Upper lobe of right lung (tissue), 1 donor: ENCODE data around the gene THY1. TPM values are rescaled to one million over a fixed set of nuclear protein-coding genes. Genes with fewer than 3 reads are reported as not detected.
"Not testable (repeated sequence)": the region's sequence is repeated elsewhere in the genome, so short reads cannot be mapped to it uniquely, and the experiment has no call there.

Experiments used
- ATAC-seq: fragments of 200-7000 bp; cut with Tn5 transposase; one replicate; pipeline ENCODE4 v1.9.1; 2020; ENCODE audit warnings: mild to moderate bottlenecking, moderate library complexity
- DNase-seq: peaks from one replicate; pipeline ENCODE4 v3.0.0-alpha.2; 2020
- H3K27ac ChIP-seq: fragments of 200-600 bp; one replicate; pipeline ENCODE4 v1.8.0; 2022
- H3K27me3 ChIP-seq: fragments of 200-600 bp; one replicate; pipeline ENCODE4 v1.8.0; 2022; ENCODE audit warnings: mild to moderate bottlenecking
- H3K36me3 ChIP-seq: fragments of 200-600 bp; one replicate; pipeline ENCODE4 v1.8.0; 2022
- H3K4me1 ChIP-seq: fragments of 200-600 bp; one replicate; pipeline ENCODE4 v1.8.0; 2022
- H3K4me3 ChIP-seq: fragments of 200-600 bp; one replicate; pipeline ENCODE4 v1.8.0; 2022; ENCODE audit warnings: mild to moderate bottlenecking
- H3K9me3 ChIP-seq: fragments of 200-600 bp; one replicate; pipeline ENCODE4 v1.8.0; 2022
- intact Hi-C: fragments of 100-400 bp; cut with DNase I; formaldehyde crosslinking; loops from one replicate; pipeline ENCODE4 v1.11.0; 2022
- total RNA-seq: library from RNA; stranded (reverse); fragmentation: NEBNext Ultra II Directional; extraction: Animal tissue kit (Norgen Biotek cat#: 25700); gene quantifications from one replicate; pipeline ENCODE4 v1.2.1, GENCODE V29; 2021
- TF ChIP-seq, protein P1 (sequence below): fragments of 200-600 bp; IDR thresholded peaks from one replicate; pipeline ENCODE4 v1.8.0; 2022; ENCODE audit warnings: antibody characterized with exemption
- donor health status: DM: no; HTN: yes; CAD: no; lungs with severe emphysema.

THY1 gene
- total RNA-seq, 1 donor from 2014 or later = 7.8 TPM

DNA sequence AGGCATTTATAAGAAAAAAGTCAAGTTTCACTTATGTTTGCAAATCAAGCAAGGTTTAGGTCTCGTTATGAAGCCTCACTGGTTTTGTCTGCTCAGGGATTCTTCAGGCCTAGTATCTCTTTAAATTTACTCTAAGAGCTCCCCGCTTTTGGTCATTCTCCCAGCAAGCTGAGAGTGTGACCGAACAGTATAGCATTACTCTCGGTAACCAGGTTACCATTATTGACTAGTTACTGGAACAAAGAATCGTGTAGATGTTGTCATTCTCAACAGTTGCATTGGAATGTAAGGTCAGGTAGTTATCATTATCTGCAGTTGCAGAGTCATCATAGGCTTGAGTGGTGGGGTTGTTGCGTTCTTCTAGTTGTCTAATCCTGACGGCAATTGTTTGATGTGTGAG is 31.7 kb downstream of the THY1 start:
- Histone ChIP-seq H3K36me3 (no peaks in the 10 kb centered on the region), H3K4me3 (no peak overlapping the region), H3K27me3 (no peaks in the 10 kb centered on the region), H3K4me1 (no peaks in the 10 kb centered on the region), H3K9me3 (no peaks in the 10 kb centered on the region), H3K27ac (no peak overlapping the region)
- DNase-seq (no peak), ATAC-seq (no peak)
- TF ChIP-seq, protein P1, sequence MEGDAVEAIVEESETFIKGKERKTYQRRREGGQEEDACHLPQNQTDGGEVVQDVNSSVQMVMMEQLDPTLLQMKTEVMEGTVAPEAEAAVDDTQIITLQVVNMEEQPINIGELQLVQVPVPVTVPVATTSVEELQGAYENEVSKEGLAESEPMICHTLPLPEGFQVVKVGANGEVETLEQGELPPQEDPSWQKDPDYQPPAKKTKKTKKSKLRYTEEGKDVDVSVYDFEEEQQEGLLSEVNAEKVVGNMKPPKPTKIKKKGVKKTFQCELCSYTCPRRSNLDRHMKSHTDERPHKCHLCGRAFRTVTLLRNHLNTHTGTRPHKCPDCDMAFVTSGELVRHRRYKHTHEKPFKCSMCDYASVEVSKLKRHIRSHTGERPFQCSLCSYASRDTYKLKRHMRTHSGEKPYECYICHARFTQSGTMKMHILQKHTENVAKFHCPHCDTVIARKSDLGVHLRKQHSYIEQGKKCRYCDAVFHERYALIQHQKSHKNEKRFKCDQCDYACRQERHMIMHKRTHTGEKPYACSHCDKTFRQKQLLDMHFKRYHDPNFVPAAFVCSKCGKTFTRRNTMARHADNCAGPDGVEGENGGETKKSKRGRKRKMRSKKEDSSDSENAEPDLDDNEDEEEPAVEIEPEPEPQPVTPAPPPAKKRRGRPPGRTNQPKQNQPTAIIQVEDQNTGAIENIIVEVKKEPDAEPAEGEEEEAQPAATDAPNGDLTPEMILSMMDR = no peak
- intact Hi-C loops = no loop called here

DNA sequence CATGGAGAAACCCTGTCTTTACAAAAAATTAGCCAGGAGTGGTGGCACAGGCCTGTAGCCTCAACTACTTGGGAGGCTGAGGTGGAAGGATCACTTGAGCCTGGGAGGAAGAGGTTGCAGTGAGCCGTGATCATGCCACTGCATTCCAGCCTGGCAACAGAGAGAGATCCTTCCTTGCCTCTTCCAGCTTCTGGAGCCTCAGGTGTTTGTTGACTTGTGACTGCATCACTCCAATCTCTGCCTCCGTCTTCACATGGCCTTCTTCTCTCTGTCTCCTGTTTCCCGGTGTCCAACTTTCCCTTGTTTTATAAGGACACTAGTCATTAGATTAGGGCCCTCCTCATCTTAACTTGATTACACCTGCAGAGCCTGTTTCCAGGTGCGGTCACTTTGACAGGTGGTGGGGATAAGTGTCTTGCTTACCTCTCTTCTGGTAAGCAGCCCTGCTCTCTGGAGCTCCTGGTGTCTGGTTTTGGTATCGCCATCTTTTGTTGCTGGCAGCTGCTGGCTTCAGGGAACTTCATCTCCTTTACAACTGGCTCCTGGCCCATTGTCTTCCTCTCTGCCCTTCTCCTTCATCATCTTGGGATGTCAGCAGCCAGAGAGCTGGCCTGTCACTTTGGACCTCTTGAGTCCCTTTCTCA is 33.2 kb downstream of the THY1 start:
- Histone ChIP-seq H3K36me3 (no peaks in the 10 kb centered on the region), H3K9me3 (no peaks in the 10 kb centered on the region), H3K27me3 (no peaks in the 10 kb centered on the region), H3K4me3 (no peak overlapping the region), H3K27ac (no peak overlapping the region), H3K4me1 (no peaks in the 10 kb centered on the region)
- TF ChIP-seq, protein P1 = peak; percentile 14
- ATAC-seq = peak; percentile 26
- DNase-seq = no peak
- intact Hi-C loops = no loop called here

DNA sequence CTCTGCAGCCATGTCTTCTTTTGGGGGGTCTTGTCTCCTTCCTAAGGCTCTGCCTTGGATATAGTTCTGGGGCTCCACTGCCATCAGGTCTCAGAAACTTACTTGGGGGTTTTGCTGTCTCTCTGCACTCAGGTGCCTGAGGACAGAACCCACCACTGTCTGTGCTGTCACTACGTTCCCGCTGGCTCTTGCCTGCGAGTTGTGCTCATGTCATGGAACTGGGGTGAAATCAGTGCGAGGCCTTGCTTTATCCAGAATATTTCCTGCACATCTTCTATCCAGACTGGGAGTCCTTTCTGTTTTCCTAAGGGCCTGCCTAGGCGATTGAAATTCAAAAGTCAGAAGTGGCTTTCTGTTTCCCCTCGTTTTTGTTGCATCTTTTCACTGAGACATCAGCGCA is 34.9 kb downstream of the THY1 start:
- no peak for DNase-seq
- Histone ChIP-seq H3K4me3 (no peak overlapping the region), H3K9me3 (no peaks in the 10 kb centered on the region), H3K27ac (no peak overlapping the region), H3K27me3 (no peaks in the 10 kb centered on the region), H3K36me3 (no peaks in the 10 kb centered on the region), H3K4me1 (no peaks in the 10 kb centered on the region)
- ATAC-seq = no peak
- TF ChIP-seq, protein P1 = no peak
- intact Hi-C loops = no loop called here

DNA sequence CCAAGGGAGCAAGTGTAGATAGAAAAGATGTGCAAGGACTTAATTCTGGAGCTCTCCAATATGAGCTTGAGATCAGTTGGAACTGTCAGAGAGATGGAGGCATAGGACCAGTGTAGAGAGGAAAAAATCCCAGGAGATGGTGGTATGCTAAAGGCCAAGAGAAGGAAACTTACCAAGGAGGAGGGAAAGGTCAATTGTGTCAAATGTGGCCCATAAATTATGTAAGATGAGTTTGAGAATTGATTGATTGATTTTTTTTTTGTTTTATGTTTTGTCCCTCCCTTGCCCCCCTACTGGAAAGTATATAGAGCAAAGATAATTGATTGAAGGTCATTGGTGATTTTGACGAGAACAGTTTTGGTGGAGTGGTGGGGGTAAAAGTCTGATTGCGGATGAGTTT is 38.6 kb downstream of the THY1 start:
- peaks cover 14% of the 10 kb centered on the region for H3K4me1 ChIP-seq
- no peak for ATAC-seq
- intact Hi-C loops = no loop called here

DNA sequence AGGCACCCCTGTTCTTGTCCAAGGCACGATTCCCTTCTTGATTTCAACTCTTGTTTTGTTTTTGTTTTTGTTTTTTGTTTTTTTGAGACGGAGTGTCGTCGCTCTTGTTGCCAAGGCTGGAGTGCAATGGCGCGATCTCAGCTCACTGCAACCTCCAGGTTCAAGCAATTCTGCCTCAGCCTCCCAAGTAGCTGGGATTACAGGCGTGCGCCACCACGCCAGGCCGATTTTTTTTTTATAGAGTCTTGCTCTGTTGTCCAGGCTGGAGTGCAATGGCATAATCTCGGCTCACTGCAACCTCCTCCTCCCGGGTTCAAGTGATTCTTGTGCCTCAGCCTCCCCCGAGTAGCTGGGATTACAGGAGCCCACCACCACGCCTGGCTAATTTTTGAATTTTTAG is 40.5 kb downstream of the THY1 start:
- H3K27ac ChIP-seq, intact Hi-C loops, H3K4me3 ChIP-seq, H3K27me3 ChIP-seq, H3K9me3 ChIP-seq, ATAC-seq, H3K36me3 ChIP-seq, DNase-seq: not testable (repeated sequence)
- peaks cover 14% of the 10 kb centered on the region for H3K4me1 ChIP-seq

More for the DNA sequence above, 38.6 kb downstream of the THY1 start:
- no peak for DNase-seq
- Histone ChIP-seq H3K4me3 (no peak overlapping the region), H3K27me3 (no peaks in the 10 kb centered on the region), H3K9me3 (no peaks in the 10 kb centered on the region), H3K27ac (no peak overlapping the region), H3K36me3 (no peaks in the 10 kb centered on the region)
- TF ChIP-seq, protein P1 = no peak

DNA sequence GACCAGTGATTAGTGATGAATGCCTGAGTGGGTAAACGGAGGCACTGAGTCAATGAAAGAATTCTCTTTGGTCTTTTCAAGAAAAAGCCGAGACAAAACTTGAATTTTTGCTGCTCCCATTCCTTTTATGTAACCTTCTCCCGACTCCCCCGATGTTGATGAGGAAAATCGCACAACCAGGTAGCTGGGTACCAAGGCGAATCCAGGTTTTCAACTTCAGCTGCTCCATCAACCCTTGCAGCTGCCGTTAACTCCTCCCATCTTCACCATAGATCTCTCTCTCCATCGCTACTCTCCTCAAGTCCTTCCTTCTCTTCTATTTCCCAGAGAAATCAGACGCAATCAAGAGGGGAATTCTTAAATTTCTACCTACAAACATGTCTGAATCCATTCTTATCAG is 40.9 kb downstream of the THY1 start:
- intact Hi-C loops = no loop called here
- Histone ChIP-seq H3K4me3 (peak overlapping the region; percentile 53), H3K4me1 (peaks cover 14% of the 10 kb centered on the region), H3K27me3 (no peaks in the 10 kb centered on the region), H3K36me3 (no peaks in the 10 kb centered on the region), H3K9me3 (no peaks in the 10 kb centered on the region), H3K27ac (no peak overlapping the region)
- ATAC-seq (no peak), DNase-seq (no peak)
- TF ChIP-seq, protein P1 = no peak
